Fibroblast of villous mesenchyme (primary cell): Measurements from ENCODE around the gene FAM32A. TPM values are rescaled to one million over a fixed set of nuclear protein-coding genes. Genes with fewer than 3 reads are reported as not detected.

Experiments used
- DNase-seq: peaks from one replicate; pipeline ENCODE4 v3.0.0-alpha.2; 2010; ENCODE audit warnings: low read depth
- H3K4me3 ChIP-seq: 2 replicates; pipeline ENCODE4 v1.5.1; 2011; ENCODE audit warnings: low read depth, mild to moderate bottlenecking, low read length
- total RNA-seq: library from RNA; depleted of rRNA; stranded (reverse); fragments of >200 nt; gene quantifications from 2 replicates; pipeline ENCODE4 v1.2.3, GENCODE V29; 2012
- TF ChIP-seq, protein P1 (sequence below): IDR thresholded peaks from 2 replicates; pipeline ENCODE4 v1.5.1; 2012; ENCODE audit warnings: low read depth, mild to moderate bottlenecking, low read length; ENCODE audit not compliant: insufficient read depth

Gene FAM32A
- total RNA-seq, 1 donor: 94.1 TPM

DNA sequence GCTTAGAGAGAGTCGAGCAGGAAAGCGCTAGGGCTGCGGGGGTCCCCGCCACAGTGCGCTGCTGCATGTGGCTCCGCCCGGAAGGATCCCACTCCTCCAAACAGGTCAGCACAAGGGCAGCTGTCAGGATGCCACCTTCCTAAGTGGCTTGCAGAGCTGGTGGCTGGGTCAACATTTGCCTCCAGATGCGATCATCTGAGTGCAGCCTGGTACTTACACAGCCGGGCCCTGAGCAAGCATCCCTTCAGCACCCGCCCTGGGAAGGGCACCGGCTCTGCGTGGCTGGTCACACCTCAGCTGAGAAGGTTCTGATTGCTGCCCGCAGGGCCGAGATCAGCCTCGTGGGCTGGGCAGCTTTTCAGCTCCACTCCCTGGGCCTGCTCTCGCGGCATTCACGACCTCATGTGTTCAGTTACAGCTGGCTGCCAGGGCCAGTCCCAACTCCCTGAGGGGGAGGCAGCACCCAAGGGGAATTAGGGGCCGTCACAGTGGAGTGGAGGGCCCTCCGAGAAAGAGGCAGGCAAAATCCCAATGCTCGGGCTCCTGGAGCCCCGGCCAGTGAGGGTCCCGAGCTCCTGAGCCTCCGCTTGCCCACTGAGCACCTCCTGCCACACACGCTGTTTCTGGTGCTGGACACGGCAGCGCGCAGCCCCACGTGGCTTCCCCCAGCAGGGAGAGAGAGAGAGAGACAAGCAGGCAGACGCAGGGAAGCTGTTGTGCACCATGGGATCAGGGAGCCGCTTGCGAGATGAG lies 39.3 kb downstream of the FAM32A start:
- DNase-seq: no peak
- no peak overlapping the region for H3K4me3 ChIP-seq
- TF ChIP-seq, protein P1, sequence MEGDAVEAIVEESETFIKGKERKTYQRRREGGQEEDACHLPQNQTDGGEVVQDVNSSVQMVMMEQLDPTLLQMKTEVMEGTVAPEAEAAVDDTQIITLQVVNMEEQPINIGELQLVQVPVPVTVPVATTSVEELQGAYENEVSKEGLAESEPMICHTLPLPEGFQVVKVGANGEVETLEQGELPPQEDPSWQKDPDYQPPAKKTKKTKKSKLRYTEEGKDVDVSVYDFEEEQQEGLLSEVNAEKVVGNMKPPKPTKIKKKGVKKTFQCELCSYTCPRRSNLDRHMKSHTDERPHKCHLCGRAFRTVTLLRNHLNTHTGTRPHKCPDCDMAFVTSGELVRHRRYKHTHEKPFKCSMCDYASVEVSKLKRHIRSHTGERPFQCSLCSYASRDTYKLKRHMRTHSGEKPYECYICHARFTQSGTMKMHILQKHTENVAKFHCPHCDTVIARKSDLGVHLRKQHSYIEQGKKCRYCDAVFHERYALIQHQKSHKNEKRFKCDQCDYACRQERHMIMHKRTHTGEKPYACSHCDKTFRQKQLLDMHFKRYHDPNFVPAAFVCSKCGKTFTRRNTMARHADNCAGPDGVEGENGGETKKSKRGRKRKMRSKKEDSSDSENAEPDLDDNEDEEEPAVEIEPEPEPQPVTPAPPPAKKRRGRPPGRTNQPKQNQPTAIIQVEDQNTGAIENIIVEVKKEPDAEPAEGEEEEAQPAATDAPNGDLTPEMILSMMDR: no peak

DNA sequence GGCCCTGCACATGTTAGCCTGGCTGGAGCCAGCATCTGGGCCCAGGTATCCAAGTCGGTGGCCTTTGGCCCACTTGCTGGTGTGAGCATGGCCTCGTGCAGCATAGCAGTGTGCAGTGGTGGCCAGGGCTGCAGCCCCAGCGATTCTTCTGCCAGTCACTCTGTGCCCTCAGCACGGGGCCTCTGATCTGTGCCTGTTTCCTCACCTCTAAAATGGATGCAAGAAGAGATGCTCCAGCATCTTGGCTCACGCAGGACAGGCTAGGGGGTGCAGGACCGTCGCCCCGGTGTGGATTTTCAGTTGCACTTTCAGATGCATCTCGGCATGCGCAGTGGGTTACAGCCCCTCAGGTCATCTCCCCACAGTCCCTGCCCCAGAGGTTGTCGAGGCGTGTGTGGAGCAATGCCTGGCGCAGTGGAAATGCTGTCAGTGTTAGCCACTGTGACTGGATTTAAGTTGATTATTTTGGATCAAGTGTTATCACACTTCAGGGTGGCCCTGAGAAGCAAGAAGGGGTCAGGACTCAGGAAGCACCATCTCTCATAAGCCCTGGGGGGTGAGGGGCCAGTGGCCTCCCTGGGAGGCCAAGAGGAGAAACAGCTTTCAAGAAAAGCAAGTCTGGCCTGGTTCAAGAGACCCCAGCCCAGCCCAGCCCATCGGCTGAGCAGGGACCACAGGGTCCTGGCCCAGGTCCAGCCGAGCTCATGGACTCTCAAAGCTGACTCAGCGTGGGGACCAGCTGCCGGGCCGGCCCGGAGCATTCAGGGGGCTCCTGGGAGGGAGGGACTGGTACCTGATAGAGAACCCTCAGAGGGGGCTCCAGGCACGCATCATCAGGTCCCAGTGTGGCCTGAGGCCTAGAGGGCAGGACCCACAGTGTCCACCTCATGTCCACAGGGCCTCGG lies 40.3 kb downstream of the FAM32A start:
- no peak for DNase-seq
- no peak overlapping the region for H3K4me3 ChIP-seq
- TF ChIP-seq, protein P1: no peak

DNA sequence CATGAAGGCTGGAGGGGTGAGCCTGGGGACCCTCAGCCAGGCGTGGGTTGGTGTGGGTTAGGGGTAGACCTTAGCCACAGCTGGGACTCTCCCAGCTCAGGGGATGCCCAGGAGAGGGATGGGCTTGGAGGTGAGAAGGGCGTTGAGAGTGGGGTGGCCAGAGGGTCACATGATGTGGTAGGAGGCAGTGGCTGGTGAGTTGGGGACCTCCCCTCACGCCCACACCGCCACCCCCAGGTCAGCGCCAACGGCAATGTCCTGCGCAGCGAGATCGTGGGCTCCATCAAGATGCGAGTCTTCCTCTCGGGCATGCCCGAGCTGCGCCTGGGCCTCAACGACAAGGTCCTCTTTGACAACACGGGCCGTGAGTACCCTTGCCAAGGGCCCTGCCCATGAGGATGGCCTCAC lies 41.0 kb downstream of the FAM32A start:
- no peak overlapping the region for H3K4me3 ChIP-seq
- TF ChIP-seq, protein P1: no peak
- DNase-seq: no peak

DNA sequence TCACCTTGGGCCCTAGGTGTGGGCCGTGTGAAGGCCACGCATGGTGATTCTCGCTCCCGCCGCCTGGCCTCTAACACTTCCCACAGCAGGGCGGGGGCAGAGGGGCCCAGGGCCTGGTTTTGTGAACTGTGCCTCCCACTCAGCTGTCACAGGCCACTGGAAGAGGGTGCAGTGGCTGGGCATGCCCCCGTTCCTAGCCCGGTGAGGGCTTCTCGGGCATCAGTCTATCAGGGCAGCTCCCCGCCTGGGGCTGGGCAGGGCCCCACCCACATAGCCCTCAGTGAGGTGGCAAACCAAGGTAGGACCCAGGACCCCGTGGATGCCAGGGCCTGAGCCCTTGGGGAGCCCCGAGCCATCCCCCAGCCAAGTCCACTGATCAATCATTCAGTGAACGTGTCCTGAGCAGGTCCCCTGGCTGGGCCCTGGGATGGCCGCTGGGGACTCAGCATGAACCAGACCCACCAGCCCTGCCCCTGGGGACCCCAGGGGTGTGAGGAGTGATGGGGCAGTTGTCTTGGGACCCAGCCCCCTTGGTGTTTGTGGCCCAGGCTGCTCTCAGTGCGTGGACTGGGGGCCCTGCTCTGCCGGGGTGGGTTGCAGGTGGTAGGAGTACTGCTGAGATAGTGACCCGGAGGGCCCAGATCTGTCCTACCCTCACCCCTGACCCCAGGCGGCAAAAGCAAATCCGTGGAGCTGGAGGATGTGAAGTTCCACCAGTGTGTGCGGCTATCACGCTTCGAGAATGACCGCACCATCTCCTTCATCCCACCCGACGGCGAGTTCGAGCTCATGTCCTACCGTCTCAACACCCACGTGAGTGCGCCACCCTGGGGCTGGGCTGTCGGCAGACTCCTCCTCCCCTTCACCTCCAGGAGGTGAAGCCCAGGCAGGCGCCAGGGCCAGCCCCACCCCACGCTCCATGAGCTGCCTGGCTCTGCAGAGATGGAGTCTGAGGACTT lies 41.9 kb downstream of the FAM32A start:
- no peak overlapping the region for H3K4me3 ChIP-seq
- TF ChIP-seq, protein P1: no peak
- no peak for DNase-seq

DNA sequence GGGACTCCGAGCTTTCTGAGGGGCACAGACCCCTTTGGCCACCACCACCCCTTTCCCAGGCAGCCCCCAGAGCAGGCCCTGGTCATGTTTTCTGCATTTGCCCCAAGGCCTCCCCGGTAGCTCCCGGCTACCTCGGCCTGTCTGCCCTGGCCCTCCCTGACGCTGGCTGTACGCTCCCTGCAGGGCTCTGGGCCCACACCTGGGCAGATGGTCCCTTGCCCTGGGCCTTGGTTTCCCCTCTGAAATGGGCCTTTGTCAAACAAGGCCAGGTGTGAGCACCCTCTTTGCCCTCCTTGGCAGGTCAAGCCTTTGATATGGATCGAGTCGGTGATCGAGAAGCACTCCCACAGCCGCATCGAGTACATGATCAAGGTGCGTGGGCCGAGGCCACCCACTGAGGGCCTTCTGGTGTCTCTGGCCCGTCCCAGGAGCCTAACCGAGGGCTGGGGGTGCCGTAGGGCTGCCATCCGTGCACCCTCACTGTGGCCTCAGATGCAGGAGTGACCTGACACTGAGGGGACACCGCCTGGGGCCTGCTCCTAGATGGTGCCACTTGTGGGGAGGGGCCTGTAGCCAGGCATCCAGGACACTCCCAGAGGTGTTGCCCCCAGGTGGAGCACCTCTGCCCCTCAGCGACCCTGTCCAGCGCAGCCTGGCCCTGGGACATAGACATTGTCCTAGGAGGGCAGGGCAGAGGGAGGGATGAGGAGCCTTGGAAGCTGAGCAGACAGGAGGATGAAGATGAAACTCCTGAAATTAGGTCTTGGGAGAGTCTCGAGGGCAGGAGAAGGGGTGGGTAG lies 42.8 kb downstream of the FAM32A start:
- no peak for DNase-seq
- TF ChIP-seq, protein P1: no peak
- no peak overlapping the region for H3K4me3 ChIP-seq
